Esophagus muscularis mucosa (tissue), 4 donors: Measurements from ENCODE around the gene FAM83F. TPM values are rescaled to one million over a fixed set of nuclear protein-coding genes. Genes with fewer than 3 reads are reported as not detected.

Experiments
- DNase-seq: peaks from one replicate; pipeline ENCODE4 v3.0.0-alpha.2; 2017; ENCODE audit errors: extremely low spot score
- H3K27ac ChIP-seq, 4 donors: fragments of 200-600 bp; sonication (generic); replicated peaks in 1 of 4; 1 replicate in 3 of 4; 2 replicates in 1 of 4; pipeline ENCODE4 v1.5.1; 2016 to 2019; ENCODE audit warnings: mild to moderate bottlenecking in 1 of 4
- H3K27me3 ChIP-seq, 4 donors: fragments of 200-600 bp; sonication (generic); one replicate each; pipeline versions ENCODE4 v1.5.1 to v1.6.0; 2016 to 2019
- H3K36me3 ChIP-seq, 4 donors: fragments of 200-600 bp; sonication (generic); one replicate each; pipeline ENCODE4 v1.5.1; 2016 to 2019
- H3K4me1 ChIP-seq, 4 donors: fragments of 200-600 bp; sonication (generic); one replicate each; pipeline ENCODE4 v1.5.1; 2016 to 2019
- H3K4me3 ChIP-seq, 4 donors: fragments of 200-600 bp; sonication (generic); 1 replicate in 2 of 4; 2 replicates in 2 of 4; pipeline ENCODE4 v1.5.1; 2016 to 2019; ENCODE audit warnings: mild to moderate bottlenecking in 4 of 4, moderate library complexity in 1 of 4
- H3K9me3 ChIP-seq, 4 donors: fragments of 200-600 bp; sonication (generic); 1 replicate in 3 of 4; 2 replicates in 1 of 4; pipeline ENCODE4 v1.5.1; 2016 to 2019
- CTCF ChIP-seq, 3 experiments: fragments of 200-600 bp in 2 of 3; fragments of 450-650 bp in 1 of 3; sonication (generic) in 2 of 3; IDR thresholded peaks; one replicate each; pipeline ENCODE4 v1.5.1; 2017 to 2019; ENCODE audit warnings: antibody characterized with exemption in 3 of 3, mild to moderate bottlenecking in 2 of 3, moderate library complexity in 1 of 3
- EP300 ChIP-seq: sonication (generic); formaldehyde crosslinking; IDR thresholded peaks from one replicate; pipeline ENCODE4 v1.6.1; 2017; ENCODE audit warnings: antibody characterized with exemption
- POLR2A ChIP-seq: fragments of 450-650 bp; IDR thresholded peaks from one replicate; pipeline ENCODE4 v1.6.1; 2017; ENCODE audit warnings: antibody characterized with exemption, moderate library complexity, mild to moderate bottlenecking, low read depth
- POLR2AphosphoS5 ChIP-seq, 2 donors: sonication (generic); formaldehyde crosslinking; IDR thresholded peaks; one replicate each; pipeline ENCODE4 v1.6.1; 2017; ENCODE audit warnings: antibody characterized with exemption in 2 of 2
- WGBS: methylation state at CpG from one replicate; pipeline ENCODE4 v1.1.5; 2018; 5-methylcytosine and 5-hydroxymethylcytosine counted together
- intact Hi-C: fragments of 100-400 bp; cut with DNase I; formaldehyde crosslinking; loops from one replicate; pipeline ENCODE4 v1.15.1; 2023
- total RNA-seq, 4 donors: library from RNA; depleted of rRNA; stranded (reverse); fragments of >200 nt; gene quantifications; one replicate each; pipeline versions ENCODE4 v1.1.0 to v1.2.1, GENCODE V29; 2016

The FAM83F gene
- total RNA-seq, 4 donors from 2014 or later: 0.19 to 0.66 (median 0.41) TPM

GRCh38 chr22:40030758-40031095, 36.0 kb downstream of the FAM83F start:
- no peaks in the 10 kb centered on the region for H3K9me3 ChIP-seq
- H3K36me3 ChIP-seq: no peaks in the 10 kb centered on the region
- peaks cover 0 to 6% (median 5%) of the 10 kb centered on the region in 4 donors for H3K4me1 ChIP-seq
- WGBS: 91% methylated on average over 4 of the region's 4 CpGs
- no peak overlapping the region for H3K27ac ChIP-seq
- TF ChIP-seq POLR2A: no peak
- TF ChIP-seq CTCF (IDR thresholded peaks at IDR 0.05): no peak
- TF ChIP-seq POLR2AphosphoS5 (IDR thresholded peaks at IDR 0.05): no peak
- no peak for TF ChIP-seq EP300
- no peak for DNase-seq
- no peak overlapping the region for H3K4me3 ChIP-seq
- peaks cover 0 to 13% (median 0%) of the 10 kb centered on the region in 4 donors for H3K27me3 ChIP-seq
- intact Hi-C loops: no loop called here

- 80% methylated on average over 8 of the region's 10 CpGs for WGBS
- intact Hi-C loops: no loop called here
- Histone ChIP-seq H3K9me3 (no peaks in the 10 kb centered on the region), H3K36me3 (no peaks in the 10 kb centered on the region), H3K4me3 (no peak overlapping the region), H3K27me3 (peaks cover 0 to 21% (median 0%) of the 10 kb centered on the region in 4 donors), H3K27ac (no peak overlapping the region), H3K4me1 (peaks cover 0 to 12% (median 5%) of the 10 kb centered on the region in 4 donors)
- no peak for DNase-seq
- TF ChIP-seq EP300 (no peak), POLR2A (no peak), POLR2AphosphoS5 (IDR thresholded peaks at IDR 0.05) (no peak), CTCF (IDR thresholded peaks at IDR 0.05) (no peak)
Measured at GRCh38 chr22:40031766-40032470, 37.2 kb downstream of the FAM83F start.

GRCh38 chr22:40033586-40034380, 39.0 kb downstream of the FAM83F start:
- Histone ChIP-seq H3K4me3 (no peak overlapping the region), H3K27me3 (peaks cover 0 to 24% (median 0%) of the 10 kb centered on the region in 4 donors), H3K36me3 (no peaks in the 10 kb centered on the region), H3K27ac (no peak overlapping the region), H3K4me1 (peaks cover 0 to 7% (median under 1%) of the 10 kb centered on the region in 4 donors), H3K9me3 (no peaks in the 10 kb centered on the region)
- TF ChIP-seq POLR2A (no peak), POLR2AphosphoS5 (IDR thresholded peaks at IDR 0.05) (no peak), EP300 (no peak), CTCF (IDR thresholded peaks at IDR 0.05) (no peak)
- 93% methylated on average over 7 of the region's 12 CpGs for WGBS
- DNase-seq: no peak
- intact Hi-C loops: no loop called here

GRCh38 chr22:40035351-40035750, 40.6 kb downstream of the FAM83F start:
- Histone ChIP-seq H3K36me3 (no peaks in the 10 kb centered on the region), H3K4me1 (peaks cover 6 to 19% (median 10%) of the 10 kb centered on the region in 4 donors), H3K27me3 (peaks cover 0 to 24% (median 0%) of the 10 kb centered on the region in 4 donors), H3K9me3 (no peaks in the 10 kb centered on the region), H3K27ac (no peak overlapping the region), H3K4me3 (no peak overlapping the region)
- 87% methylated on average over 11 of the region's 11 CpGs for WGBS
- DNase-seq: no peak
- intact Hi-C loops: no loop called here
- TF ChIP-seq POLR2AphosphoS5 (IDR thresholded peaks at IDR 0.05): no peak
- no peak for TF ChIP-seq CTCF (IDR thresholded peaks at IDR 0.05)
- TF ChIP-seq POLR2A: no peak
- no peak for TF ChIP-seq EP300
